DND-41 (cell line): Measurements from ENCODE around the gene PLEKHG5.
A peak's percentile ranks its signal among the peaks of the same experiment; 100 is the strongest.

Experiments
- ATAC-seq: fragments of 200-7000 bp; cut with Tn5 transposase; 3 replicates; pipeline ENCODE4 v1.9.1; 2021; ENCODE audit warnings: low read depth; ENCODE audit not compliant: insufficient read depth
- DNase-seq: peaks from one replicate; pipeline ENCODE4 v3.0.0-alpha.2; 2020
- H2AFZ ChIP-seq: 2 replicates; pipeline ENCODE4 v1.6.0; 2012; ENCODE audit warnings: low read depth, low read length
- H3K27ac ChIP-seq: 2 replicates; pipeline ENCODE4 v1.5.1; 2012; ENCODE audit warnings: low read length, inconsistent platforms
- H3K27me3 ChIP-seq: fragments of 200-600 bp; sonication (generic); 2 replicates; pipeline ENCODE4 v1.6.0; 2012; ENCODE audit warnings: low read length, mild to moderate bottlenecking, inconsistent platforms; ENCODE audit not compliant: insufficient read depth, poor library complexity
- H3K36me3 ChIP-seq: 2 replicates; pipeline ENCODE4 v1.5.1; 2012; ENCODE audit warnings: low read length, inconsistent platforms; ENCODE audit not compliant: insufficient read depth
- H3K4me1 ChIP-seq: 2 replicates; pipeline ENCODE4 v1.5.1; 2012; ENCODE audit warnings: mild to moderate bottlenecking, low read length; ENCODE audit not compliant: insufficient read depth
- H3K4me2 ChIP-seq: 2 replicates; pipeline ENCODE4 v1.6.0; 2012; ENCODE audit warnings: mild to moderate bottlenecking, moderate library complexity, low read length, inconsistent platforms; ENCODE audit not compliant: insufficient read depth
- H3K4me3 ChIP-seq, 2 experiments: fragments of 200-600 bp in 1 of 2; shearing (Covaris generic) in 1 of 2; 2 replicates each; pipeline ENCODE4 v1.5.1; 2012 to 2016; ENCODE audit warnings: inconsistent platforms in 2 of 2, low read length in 2 of 2, mild to moderate bottlenecking in 2 of 2, low read depth in 1 of 2, moderate library complexity in 1 of 2
- H3K79me2 ChIP-seq: 2 replicates; pipeline ENCODE4 v1.6.0; 2012; ENCODE audit warnings: low read length, inconsistent platforms; ENCODE audit not compliant: insufficient read depth
- H3K9ac ChIP-seq: 2 replicates; pipeline ENCODE4 v1.6.0; 2012; ENCODE audit warnings: low read depth, mild to moderate bottlenecking, inconsistent platforms, low read length, moderate library complexity
- H3K9me3 ChIP-seq: 2 replicates; pipeline ENCODE4 v1.5.1; 2012; ENCODE audit warnings: low read length, moderate library complexity, mild to moderate bottlenecking, inconsistent platforms; ENCODE audit not compliant: insufficient read depth, severe bottlenecking
- H4K20me1 ChIP-seq: 2 replicates; pipeline ENCODE4 v1.6.0; 2012; ENCODE audit warnings: low read length; ENCODE audit not compliant: insufficient read depth
- CTCF ChIP-seq: IDR thresholded peaks from 2 replicates; pipeline ENCODE4 v1.5.1; 2012; ENCODE audit warnings: borderline replicate concordance, low read length, moderate library complexity, mild to moderate bottlenecking; ENCODE audit not compliant: poor library complexity, severe bottlenecking; ENCODE audit errors: extremely low read depth
- EZH2 ChIP-seq: IDR thresholded peaks from 3 replicates; pipeline ENCODE4 v1.6.1; 2012; ENCODE audit warnings: borderline replicate concordance, low read depth, mild to moderate bottlenecking, moderate library complexity, low read length, inconsistent platforms; ENCODE audit not compliant: severe bottlenecking

PLEKHG5 gene

GRCh38 chr1:6424619-6425593 lies 66.6 kb downstream of the PLEKHG5 start, which contains the start of gene ESPN:
ESPN (plus strand) TSS chr1:6424776; CDS start chr1:6424956, 180 bp downstream.
- no peaks in the 10 kb centered on the region; the same call in 1 of the 2 replicates for H4K20me1 ChIP-seq
- no peak within 1 kb of the TSS for H3K27ac ChIP-seq
- H3K36me3 ChIP-seq = no peaks in the 10 kb centered on the region
- H2AFZ ChIP-seq = 0 out of 2 replicates have a peak within 1 kb of the TSS, but pooled peaks have one; percentile 16
- no peak for ATAC-seq
- peaks cover 7% of the 10 kb centered on the region for H3K27me3 ChIP-seq
- no peaks in the 10 kb centered on the region for H3K9me3 ChIP-seq
- no peaks in the 10 kb centered on the region for H3K79me2 ChIP-seq
- H3K9ac ChIP-seq = no peak within 1 kb of the TSS
- H3K4me3 ChIP-seq = no peak within 1 kb of the TSS
- DNase-seq = no peak
- peak within 1 kb of the TSS; percentile 36; the same call in 1 of the 2 replicates for H3K4me2 ChIP-seq
- peaks cover 4% of the 10 kb centered on the region; the same call in 1 of the 2 replicates for H3K4me1 ChIP-seq
- TF ChIP-seq CTCF (no peak), EZH2 (no peak)

- H3K27me3 ChIP-seq = peaks cover 7% of the 10 kb centered on the region
- DNase-seq (no peak), ATAC-seq (no peak)
- H2AFZ ChIP-seq = no peak overlapping the region
- H3K36me3 ChIP-seq = no peaks in the 10 kb centered on the region
- no peaks in the 10 kb centered on the region; the same call in 1 of the 2 replicates for H4K20me1 ChIP-seq
- H3K4me3 ChIP-seq = no peak overlapping the region
- H3K9me3 ChIP-seq = no peaks in the 10 kb centered on the region
- peaks cover 4% of the 10 kb centered on the region; the same call in 1 of the 2 replicates for H3K4me1 ChIP-seq
- no peak overlapping the region for H3K4me2 ChIP-seq
- H3K79me2 ChIP-seq = no peaks in the 10 kb centered on the region
- no peak overlapping the region for H3K9ac ChIP-seq
- no peak overlapping the region for H3K27ac ChIP-seq
- TF ChIP-seq EZH2 (no peak), CTCF (no peak)
These were observed 67.4 kb downstream of the PLEKHG5 start for GRCh38 chr1:6424000-6424565.

GRCh38 chr1:6423321-6423999 lies 68.0 kb downstream of the PLEKHG5 start:
- TF ChIP-seq EZH2 = no peak
- peak; percentile 75 for TF ChIP-seq CTCF
- Histone ChIP-seq H3K9ac (no peak overlapping the region), H3K4me2 (peak overlapping the region; percentile 36; the same call in 1 of the 2 replicates), H3K4me1 (peaks cover 4% of the 10 kb centered on the region; the same call in 1 of the 2 replicates), H3K36me3 (no peaks in the 10 kb centered on the region), H3K27me3 (peaks cover 7% of the 10 kb centered on the region), H2AFZ (0 out of 2 replicates have a peak overlapping the region, but pooled peaks have one; percentile 16), H3K79me2 (no peaks in the 10 kb centered on the region), H3K4me3 (no peak overlapping the region), H3K9me3 (no peaks in the 10 kb centered on the region), H4K20me1 (no peaks in the 10 kb centered on the region; the same call in 1 of the 2 replicates), H3K27ac (no peak overlapping the region)
- peak; percentile 75 for ATAC-seq
- DNase-seq = peak; percentile 32
